Endothelial cell of umbilical vein (primary cell): Measurements from ENCODE around the gene NEO1. TPM values are rescaled to one million over a fixed set of nuclear protein-coding genes. Genes with fewer than 3 reads are reported as not detected.

ENCODE experiments used
- BruUV-seq: library from RNA; stranded (reverse); fragments of 400-500 nt; replicated peaks from 2 replicates; lab custom pipeline; 2021; lab: Mats Ljungman, UMichigan
- CTCF ChIA-PET: fragments of 300-600, 350-600 bp; sonication (Branson Sonifier 250); formaldehyde crosslinking; loops from one replicate; lab custom pipeline; 2021; ENCODE audit warnings: antibody characterized with exemption, inconsistent platforms; lab: Charles Lee
- POLR2A ChIA-PET: fragments of 300-600, 350-600 bp; sonication (Branson Sonifier 250); formaldehyde crosslinking; loops from one replicate; lab custom pipeline; 2021; ENCODE audit warnings: antibody characterized with exemption, inconsistent platforms; lab: Charles Lee
- DNase-seq: peaks from one replicate; pipeline ENCODE4 v3.0.0-alpha.2; 2011; ENCODE audit warnings: low read depth, low spot score
- FAIRE-seq: peaks from 2 replicates; lab custom pipeline; 2011; peaks lifted over from hg19 to GRCh38; lab: Jason Lieb, UNC
- H2AFZ ChIP-seq: 2 replicates; pipeline ENCODE4 v1.6.0; 2012; ENCODE audit warnings: low read depth, low read length, control low read depth, inconsistent platforms
- H3K27ac ChIP-seq: 2 replicates; pipeline ENCODE4 v1.5.1; 2011; ENCODE audit warnings: low read depth, mild to moderate bottlenecking, control low read depth, low read length, moderate library complexity; ENCODE audit not compliant: insufficient read depth
- H3K27me3 ChIP-seq, 2 experiments: 2 replicates each; pipeline versions ENCODE4 v1.6.0 to v1.6.1; 2011; ENCODE audit warnings: low read length in 2 of 2, mixed read lengths in 1 of 2; ENCODE audit not compliant: control insufficient read depth in 2 of 2, insufficient read depth in 2 of 2
- H3K36me3 ChIP-seq, 2 experiments: 2 replicates in 1 of 2; 3 replicates in 1 of 2; pipeline ENCODE4 v1.5.1; 2011; ENCODE audit warnings: low read length in 2 of 2, mild to moderate bottlenecking in 1 of 2, moderate library complexity in 1 of 2; ENCODE audit not compliant: control insufficient read depth in 2 of 2, insufficient read depth in 2 of 2; ENCODE audit errors: extremely low read depth in 1 of 2
- H3K4me1 ChIP-seq: 3 replicates; pipeline ENCODE4 v1.5.1; 2011; ENCODE audit warnings: mild to moderate bottlenecking, low read length; ENCODE audit not compliant: control insufficient read depth, insufficient read depth; ENCODE audit errors: extremely low read depth
- H3K4me2 ChIP-seq: 2 replicates; pipeline ENCODE4 v1.6.1; 2011; ENCODE audit warnings: low read length, control low read depth, mixed read lengths; ENCODE audit not compliant: insufficient read depth
- H3K4me3 ChIP-seq, 3 experiments: fragments of 200-600 bp in 1 of 3; sonication (generic), shearing (Covaris generic) in 1 of 3; replicated peaks in 1 of 3; 2 replicates each; pipeline ENCODE4 v1.5.1; 2011 to 2016; ENCODE audit warnings: control low read depth in 3 of 3, low read length in 3 of 3, mild to moderate bottlenecking in 2 of 3, inconsistent platforms in 1 of 3, low read depth in 1 of 3, moderate library complexity in 1 of 3; ENCODE audit not compliant: insufficient read depth in 1 of 3
- H3K79me2 ChIP-seq: 2 replicates; pipeline ENCODE4 v1.6.0; 2012; ENCODE audit warnings: low read length, inconsistent platforms; ENCODE audit not compliant: control insufficient read depth, insufficient read depth
- H3K9ac ChIP-seq: replicated peaks from 2 replicates; pipeline ENCODE3; 2011; ENCODE audit warnings: low read length, control low read depth; ENCODE audit not compliant: insufficient read depth; ENCODE audit errors: extremely low read depth
- H3K9me1 ChIP-seq: replicated peaks from 3 replicates; pipeline ENCODE4 v1.6.0; 2011; ENCODE audit warnings: mild to moderate bottlenecking, low read length; ENCODE audit not compliant: control insufficient read depth, insufficient read depth; ENCODE audit errors: extremely low read depth
- H3K9me3 ChIP-seq: replicated peaks from 2 replicates; pipeline ENCODE4 v1.5.1; 2012; ENCODE audit warnings: low read length, inconsistent platforms; ENCODE audit not compliant: control insufficient read depth, insufficient read depth
- H4K20me1 ChIP-seq: replicated peaks from 2 replicates; pipeline ENCODE3; 2011; ENCODE audit warnings: mild to moderate bottlenecking, low read length; ENCODE audit not compliant: control insufficient read depth, insufficient read depth; ENCODE audit errors: extremely low read depth
- CTCF ChIP-seq, 2 donors: IDR thresholded peaks; 1 replicate in 1 of 2; 2 replicates in 1 of 2; pipeline ENCODE4 v1.5.1; 2011; ENCODE audit warnings: low read length in 2 of 2, mild to moderate bottlenecking in 2 of 2, moderate library complexity in 2 of 2, control low read depth in 1 of 2, inconsistent platforms in 1 of 2, low read depth in 1 of 2; ENCODE audit not compliant: insufficient read depth in 1 of 2; ENCODE audit errors: extremely low read depth in 1 of 2
- EZH2 ChIP-seq: IDR thresholded peaks from 2 replicates; pipeline ENCODE4 v1.6.1; 2012; ENCODE audit warnings: borderline replicate concordance, low read depth, mild to moderate bottlenecking, moderate library complexity, low read length, inconsistent platforms; ENCODE audit not compliant: severe bottlenecking
- FOS ChIP-seq: IDR thresholded peaks from 2 replicates; pipeline ENCODE4 v1.6.1; 2011; ENCODE audit warnings: mild to moderate bottlenecking, low read length, moderate library complexity, borderline replicate concordance; ENCODE audit not compliant: insufficient read depth
- GATA2 ChIP-seq: IDR thresholded peaks from 2 replicates; pipeline ENCODE4 v1.7.0; 2011; ENCODE audit warnings: low read depth, mild to moderate bottlenecking, moderate library complexity, mixed read lengths, low read length; ENCODE audit not compliant: insufficient read length, insufficient read depth
- JUN ChIP-seq: IDR thresholded peaks from 2 replicates; pipeline ENCODE4 v1.6.1; 2011; ENCODE audit warnings: borderline replicate concordance, low read depth; ENCODE audit not compliant: insufficient read length, insufficient read depth
- MYC ChIP-seq: IDR thresholded peaks from one replicate; pipeline ENCODE4 v1.6.1; 2011; ENCODE audit warnings: mild to moderate bottlenecking, low read depth, low read length
- POLR2A ChIP-seq: IDR thresholded peaks from 2 replicates; pipeline ENCODE4 v1.6.1; 2012; ENCODE audit warnings: low read depth, mild to moderate bottlenecking, control low read depth, low read length
- POLR2AphosphoS5 ChIP-seq: IDR thresholded peaks from 2 replicates; pipeline ENCODE4 v1.6.1; 2012; ENCODE audit warnings: low read depth, mild to moderate bottlenecking, control low read depth, low read length, moderate library complexity; ENCODE audit not compliant: insufficient read depth
- dilution Hi-C: fragments of 300-500 bp; cut with MboI; formaldehyde crosslinking; loops from one replicate; pipeline ENCODE4 v1.15.0; 2019; ENCODE audit warnings: low sequenced_read_pairs; ENCODE audit not compliant: extremely low pct_ligation_motif_present
- intact Hi-C: fragments of 100-400 bp; cut with micrococcal nuclease; formaldehyde crosslinking; loops from one replicate; pipeline ENCODE4 v1.10.0; 2022
- polyA plus RNA-seq, 4 experiments: library from polyadenylated mRNA; depleted of rRNA in 3 of 4; stranded (reverse) in 3 of 4; unstranded in 1 of 4; fragments of >200 nt; gene quantifications; 2 replicates each; pipeline versions ENCODE4 v1.2.1 to v1.2.3, GENCODE V29; 2011 to 2012; ENCODE audit warnings: missing spikeins in 1 of 4
- total RNA-seq: library from RNA; stranded (reverse); gene quantifications from 2 replicates; pipeline ENCODE4 v1.2.3, GENCODE V29; 2021

The NEO1 gene
- total and polyA plus RNA-seq, 2 donors (not counting 3 experiments of a cell fraction or from before 2014, with no cell fraction given) = 0.12 to 0.35 TPM

DNA sequence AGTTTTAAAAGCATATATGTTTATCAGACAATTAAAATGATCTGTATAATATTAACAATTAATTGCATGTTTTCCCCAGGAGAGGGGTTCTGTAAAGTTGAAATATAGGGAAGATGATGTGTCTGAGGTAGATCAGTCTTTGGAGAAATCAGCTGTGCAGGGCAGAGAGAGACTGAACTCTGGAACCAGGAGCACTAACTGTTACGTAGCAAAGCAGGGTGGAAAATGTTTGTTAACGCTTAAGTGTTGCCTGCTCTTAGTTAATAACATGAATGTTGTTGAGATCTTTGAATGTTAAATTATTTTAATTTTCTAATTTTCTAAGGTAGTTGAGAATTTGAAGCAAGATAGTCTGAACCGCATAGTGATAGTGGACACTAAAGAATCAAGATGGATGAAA is 57.5 kb downstream of the NEO1 start:
- Histone ChIP-seq H3K36me3 (no peaks in the 10 kb centered on the region), H3K9me3 (no peaks in the 10 kb centered on the region), H2AFZ (no peak overlapping the region), H3K4me3 (no peak overlapping the region), H3K4me1 (no peaks in the 10 kb centered on the region), H3K9me1 (no peaks in the 10 kb centered on the region), H3K79me2 (no peaks in the 10 kb centered on the region), H4K20me1 (no peaks in the 10 kb centered on the region), H3K27me3 (peaks cover 4 to 20% of the 10 kb centered on the region in 2 experiments), H3K4me2 (no peak overlapping the region), H3K27ac (no peak overlapping the region), H3K9ac (no peak overlapping the region)
- intact Hi-C loops = no loop called here
- FAIRE-seq (no peak), DNase-seq (no peak)
- dilution Hi-C loops = no loop called here
- CTCF ChIA-PET = no interaction called here
- TF ChIP-seq FOS (no peak), EZH2 (no peak), POLR2AphosphoS5 (no peak), JUN (no peak), GATA2 (no peak), CTCF (IDR thresholded peaks at IDR 0.05; ENCODE audit: extremely low read depth in 1 of 2, insufficient read depth in 1 of 2, low read depth in 1 of 2, low read length in 2 of 2) (no peak), POLR2A (no peak), MYC (no peak)
- POLR2A ChIA-PET = no interaction called here
- BruUV-seq = no TSS peak
